Liver (tissue), 9 donors: ENCODE results near the gene SERPINC1. TPM values are rescaled to one million over a fixed set of nuclear protein-coding genes. Genes with fewer than 3 reads are reported as not detected.
"Not testable (repeated sequence)": the region's sequence is repeated elsewhere in the genome, so short reads cannot be mapped to it uniquely, and the experiment has no call there.

Experiments used
- DNase-seq: peaks from one replicate; pipeline ENCODE4 v3.0.0-alpha.2; 2017; ENCODE audit warnings: low spot score
- H3K27ac ChIP-seq, 2 donors: one replicate each; pipeline ENCODE4 v1.7.0; 2013; ENCODE audit warnings: inconsistent platforms in 2 of 2, low read length in 2 of 2, control low read depth in 1 of 2, low read depth in 1 of 2, mild to moderate bottlenecking in 1 of 2
- H3K27me3 ChIP-seq, 4 donors: one replicate each; pipeline versions ENCODE4 v1.6.1 to v1.7.0; 2013; ENCODE audit warnings: low read length in 3 of 4, inconsistent platforms in 1 of 4, mild to moderate bottlenecking in 1 of 4, moderate library complexity in 1 of 4; ENCODE audit not compliant: control insufficient read depth in 4 of 4, insufficient read depth in 4 of 4
- H3K36me3 ChIP-seq, 4 donors: one replicate each; pipeline versions ENCODE4 v1.6.1 to v1.7.0; 2013; ENCODE audit warnings: low read length in 3 of 4, mild to moderate bottlenecking in 3 of 4, low read depth in 1 of 4, moderate library complexity in 1 of 4; ENCODE audit not compliant: control insufficient read depth in 4 of 4, insufficient read depth in 3 of 4
- H3K4me1 ChIP-seq, 4 donors: one replicate each; pipeline versions ENCODE4 v1.6.1 to v1.7.0; 2013; ENCODE audit warnings: low read length in 3 of 4, mild to moderate bottlenecking in 3 of 4, moderate library complexity in 1 of 4; ENCODE audit not compliant: control insufficient read depth in 4 of 4, insufficient read depth in 4 of 4
- H3K4me3 ChIP-seq, 3 donors: one replicate each; pipeline versions ENCODE4 v1.6.1 to v1.7.0; 2013; ENCODE audit warnings: low read length in 3 of 3, control low read depth in 1 of 3, low read depth in 1 of 3, mild to moderate bottlenecking in 1 of 3
- H3K9ac ChIP-seq, 2 donors: one replicate each; pipeline ENCODE4 v1.7.0; 2013; ENCODE audit warnings: low read length in 2 of 2, mild to moderate bottlenecking in 2 of 2, moderate library complexity in 2 of 2, control low read depth in 1 of 2, low read depth in 1 of 2
- H3K9me3 ChIP-seq, 4 donors: one replicate each; pipeline versions ENCODE4 v1.6.1 to v1.7.0; 2013; ENCODE audit warnings: low read length in 3 of 4; ENCODE audit not compliant: control insufficient read depth in 4 of 4
- ATF3 ChIP-seq: IDR thresholded peaks from 2 replicates; pipeline ENCODE4 v1.6.1; 2016; ENCODE audit warnings: antibody characterized with exemption
- EGR1 ChIP-seq, 2 donors: IDR thresholded peaks; 2 replicates each; pipeline ENCODE4 v1.6.1; 2016 to 2018; ENCODE audit warnings: antibody characterized with exemption in 2 of 2, low read depth in 2 of 2
- FOXA2 ChIP-seq: IDR thresholded peaks from 2 replicates; pipeline ENCODE4 v1.6.1; 2016; ENCODE audit warnings: antibody characterized with exemption
- GABPA ChIP-seq, 2 donors: IDR thresholded peaks in 1 of 2; conservative IDR thresholded peaks in 1 of 2; 2 replicates each; pipeline ENCODE4 v1.6.1; 2016; ENCODE audit warnings: antibody characterized with exemption in 2 of 2, mild to moderate bottlenecking in 1 of 2, moderate library complexity in 1 of 2
- HNF4G ChIP-seq: IDR thresholded peaks from 2 replicates; pipeline ENCODE4 v1.6.1; 2016; ENCODE audit warnings: antibody characterized with exemption
- RAD21 ChIP-seq, 2 donors: IDR thresholded peaks; 2 replicates each; pipeline ENCODE4 v1.6.1; 2016; ENCODE audit warnings: antibody characterized with exemption in 2 of 2, mild to moderate bottlenecking in 2 of 2
- TAF1 ChIP-seq: conservative IDR thresholded peaks from 2 replicates; pipeline ENCODE4 v1.6.1; 2016; ENCODE audit warnings: antibody characterized with exemption, mild to moderate bottlenecking
- WGBS: extraction: QIAGEN DNeasy Blood & Tissue Kit; methylation state at CpG from one replicate; pipeline ENCODE4 v1.1.7; 2013; 5-methylcytosine and 5-hydroxymethylcytosine counted together
- polyA plus RNA-seq, 2 donors: library from polyadenylated mRNA; stranded (reverse) in 1 of 2; unstranded in 1 of 2; fragments of 200-250 nt in 1 of 2; fragments of >200 nt in 1 of 2; fragmentation: Nextera tagmentation in 1 of 2; extraction: Ambion mirVana in 1 of 2; gene quantifications; one replicate each; pipeline versions ENCODE4 v1.2.1 to v1.2.3, GENCODE V29; 2013 to 2015
- total RNA-seq, 2 donors: library from RNA; depleted of rRNA; stranded (reverse); fragments of >200 nt; gene quantifications; one replicate each; pipeline ENCODE4 v1.2.3, GENCODE V29; 2014
- TF ChIP-seq, protein P1 (sequence below): IDR thresholded peaks from 2 replicates; pipeline ENCODE4 v1.6.1; 2016; ENCODE audit warnings: antibody characterized with exemption, mild to moderate bottlenecking
- TF ChIP-seq, protein P2 (sequence below): IDR thresholded peaks from 2 replicates; pipeline ENCODE4 v1.6.1; 2016; ENCODE audit warnings: antibody characterized with exemption
- donor health status: healthy.
- donor health status: healthy.
- donor health status: healthy.
- donor health status: healthy.
- donor health status: healthy.

Gene SERPINC1
- total and polyA plus RNA-seq, 4 donors: 742 to 2,589 (median 2,412) TPM

DNA sequence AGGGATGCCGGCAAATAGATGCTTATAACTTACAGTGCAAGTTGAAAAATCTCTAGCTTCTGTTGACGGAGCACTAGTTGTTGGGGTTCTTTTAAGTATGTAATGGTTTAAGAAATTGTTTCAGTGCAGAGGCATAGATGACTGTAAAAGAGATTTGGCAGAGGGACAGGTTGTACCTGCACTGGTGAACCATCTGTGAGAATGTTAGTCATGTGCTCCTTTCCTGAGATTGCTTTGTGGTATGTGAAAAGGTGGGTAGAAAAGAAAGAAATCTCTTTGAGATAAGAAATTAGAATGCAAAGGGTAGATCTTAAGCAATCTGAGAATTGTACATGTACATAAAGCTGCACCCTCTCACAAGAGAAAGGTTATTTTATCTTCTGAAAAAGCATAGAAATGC lies 29.5 kb downstream of the SERPINC1 start (continued):
- TF ChIP-seq, protein P1, sequence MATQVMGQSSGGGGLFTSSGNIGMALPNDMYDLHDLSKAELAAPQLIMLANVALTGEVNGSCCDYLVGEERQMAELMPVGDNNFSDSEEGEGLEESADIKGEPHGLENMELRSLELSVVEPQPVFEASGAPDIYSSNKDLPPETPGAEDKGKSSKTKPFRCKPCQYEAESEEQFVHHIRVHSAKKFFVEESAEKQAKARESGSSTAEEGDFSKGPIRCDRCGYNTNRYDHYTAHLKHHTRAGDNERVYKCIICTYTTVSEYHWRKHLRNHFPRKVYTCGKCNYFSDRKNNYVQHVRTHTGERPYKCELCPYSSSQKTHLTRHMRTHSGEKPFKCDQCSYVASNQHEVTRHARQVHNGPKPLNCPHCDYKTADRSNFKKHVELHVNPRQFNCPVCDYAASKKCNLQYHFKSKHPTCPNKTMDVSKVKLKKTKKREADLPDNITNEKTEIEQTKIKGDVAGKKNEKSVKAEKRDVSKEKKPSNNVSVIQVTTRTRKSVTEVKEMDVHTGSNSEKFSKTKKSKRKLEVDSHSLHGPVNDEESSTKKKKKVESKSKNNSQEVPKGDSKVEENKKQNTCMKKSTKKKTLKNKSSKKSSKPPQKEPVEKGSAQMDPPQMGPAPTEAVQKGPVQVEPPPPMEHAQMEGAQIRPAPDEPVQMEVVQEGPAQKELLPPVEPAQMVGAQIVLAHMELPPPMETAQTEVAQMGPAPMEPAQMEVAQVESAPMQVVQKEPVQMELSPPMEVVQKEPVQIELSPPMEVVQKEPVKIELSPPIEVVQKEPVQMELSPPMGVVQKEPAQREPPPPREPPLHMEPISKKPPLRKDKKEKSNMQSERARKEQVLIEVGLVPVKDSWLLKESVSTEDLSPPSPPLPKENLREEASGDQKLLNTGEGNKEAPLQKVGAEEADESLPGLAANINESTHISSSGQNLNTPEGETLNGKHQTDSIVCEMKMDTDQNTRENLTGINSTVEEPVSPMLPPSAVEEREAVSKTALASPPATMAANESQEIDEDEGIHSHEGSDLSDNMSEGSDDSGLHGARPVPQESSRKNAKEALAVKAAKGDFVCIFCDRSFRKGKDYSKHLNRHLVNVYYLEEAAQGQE: no peak
- TF ChIP-seq GABPA (IDR thresholded peaks at IDR 0.05 in 1 of 2, conservative IDR thresholded peaks at IDR 0.05 in 1 of 2): no peak

GRCh38 chr1:173886746-173887611 lies 30.1 kb downstream of the SERPINC1 start:
- Histone ChIP-seq H3K9ac (no peak overlapping the region), H3K36me3 (peaks cover 2 to 17% (median 9%) of the 10 kb centered on the region in 4 donors), H3K27ac (no peak overlapping the region), H3K9me3 (no peaks in the 10 kb centered on the region), H3K27me3 (no peaks in the 10 kb centered on the region), H3K4me3 (no peak overlapping the region), H3K4me1 (no peaks in the 10 kb centered on the region)
- DNase-seq: no peak
- TF ChIP-seq TAF1: no peak
- no peak for TF ChIP-seq EGR1 (IDR thresholded peaks at IDR 0.05; ENCODE audit: low read depth in 2 of 2)
- no peak for TF ChIP-seq GABPA (IDR thresholded peaks at IDR 0.05 in 1 of 2, conservative IDR thresholded peaks at IDR 0.05 in 1 of 2)
- no peak for TF ChIP-seq RAD21 (IDR thresholded peaks at IDR 0.05)
- TF ChIP-seq FOXA2: no peak
- no peak for TF ChIP-seq HNF4G
- TF ChIP-seq, protein P2, sequence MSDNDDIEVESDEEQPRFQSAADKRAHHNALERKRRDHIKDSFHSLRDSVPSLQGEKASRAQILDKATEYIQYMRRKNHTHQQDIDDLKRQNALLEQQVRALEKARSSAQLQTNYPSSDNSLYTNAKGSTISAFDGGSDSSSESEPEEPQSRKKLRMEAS: no peak
- no peak for TF ChIP-seq ATF3
- WGBS: 86% methylated on average over 4 of the region's 4 CpGs

DNA sequence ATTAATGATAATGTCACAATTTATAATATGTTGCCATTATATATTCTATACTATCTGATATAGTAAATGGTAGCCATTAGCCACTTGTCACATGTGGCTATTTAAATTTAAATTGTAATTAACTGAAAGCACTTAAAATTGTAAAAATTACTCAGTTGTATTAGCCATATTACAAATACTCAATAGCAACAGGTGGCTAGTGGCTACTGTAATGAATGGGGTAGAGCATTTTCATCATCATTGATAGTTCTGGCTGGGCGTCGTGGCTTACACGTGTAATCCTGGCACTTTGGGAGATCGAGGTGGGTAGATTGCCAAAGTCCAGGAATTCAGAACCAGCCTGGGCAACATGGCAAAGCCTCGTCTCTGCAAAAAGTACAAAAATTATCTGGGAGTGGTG lies 32.4 kb downstream of the SERPINC1 start:
- Histone ChIP-seq H3K27me3 (no peaks in the 10 kb centered on the region), H3K4me3 (no peak overlapping the region), H3K27ac (no peak overlapping the region), H3K36me3 (peaks cover 2 to 17% (median 9%) of the 10 kb centered on the region in 4 donors), H3K9ac (no peak overlapping the region), H3K4me1 (no peaks in the 10 kb centered on the region), H3K9me3 (no peaks in the 10 kb centered on the region)
- no peak for DNase-seq
- WGBS: 77% methylated on average over 5 of the region's 5 CpGs
- no peak for TF ChIP-seq TAF1

DNA sequence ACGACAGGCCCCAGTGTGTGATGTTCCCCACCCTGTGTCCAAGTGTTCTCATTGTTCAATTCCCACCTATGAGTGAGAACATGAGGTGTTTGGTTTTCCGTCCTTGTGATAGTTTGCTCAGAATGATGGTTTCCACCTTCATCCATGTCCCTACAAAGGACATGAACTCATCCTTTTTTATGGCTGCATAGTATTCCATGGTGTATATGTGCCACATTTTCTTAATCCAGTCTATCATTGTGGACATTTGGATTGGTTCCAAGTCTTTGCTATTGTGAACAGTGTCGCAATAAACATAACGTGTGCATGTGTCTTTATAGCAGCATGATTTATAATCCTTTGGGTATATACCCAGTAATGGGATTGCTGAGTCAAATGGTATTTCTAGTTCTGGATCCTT lies 36.0 kb downstream of the SERPINC1 start:
- 87% methylated on average over 4 of the region's 4 CpGs for WGBS
- H3K4me1 ChIP-seq, DNase-seq, H3K27me3 ChIP-seq, H3K9me3 ChIP-seq, H3K27ac ChIP-seq, H3K9ac ChIP-seq, H3K4me3 ChIP-seq: not testable (repeated sequence)
- H3K36me3 ChIP-seq: peaks cover 0 to 10% (median 6%) of the 10 kb centered on the region in 4 donors
